HG02870 (cell line): ENCODE measurements around the gene MRLN.
"Not testable (repeated sequence)": the region's sequence is repeated elsewhere in the genome, so short reads cannot be mapped to it uniquely, and the experiment has no call there.

Experiments
- ATAC-seq: cut with Tn5 transposase; IDR thresholded peaks from one replicate; pipeline ENCODE4 v1.9.1; 2021; ENCODE audit warnings: mild to moderate bottlenecking, moderate library complexity; ENCODE audit not compliant: unreplicated experiment

Gene MRLN

GRCh38 chr10:59753267-59753666 is at the start of gene MRLN:
TSS of gene MRLN (minus strand) at chr10:59753455.
- no peak for ATAC-seq

- ATAC-seq, result no peak
Observed at GRCh38 chr10:59801171-59801570, 47.9 kb upstream of the MRLN start.

- ATAC-seq, result no peak
Observed at GRCh38 chr10:59799421-59799820, 46.2 kb upstream of the MRLN start.

- ATAC-seq, result no peak
Observed at GRCh38 chr10:59793919-59794318, 40.7 kb upstream of the MRLN start.

GRCh38 chr10:59792812-59793211 is 39.6 kb upstream of the MRLN start:
- no peak for ATAC-seq

- ATAC-seq, result no peak
Observed at GRCh38 chr10:59791601-59792000, 38.3 kb upstream of the MRLN start.

- ATAC-seq, result not testable (repeated sequence)
Observed at GRCh38 chr10:59790080-59790479, 36.8 kb upstream of the MRLN start.

- not testable (repeated sequence) for ATAC-seq
Observed at GRCh38 chr10:59788914-59789313, 35.7 kb upstream of the MRLN start.

GRCh38 chr10:59787032-59787431 is 33.8 kb upstream of the MRLN start:
- not testable (repeated sequence) for ATAC-seq

- not testable (repeated sequence) for ATAC-seq
Observed at GRCh38 chr10:59785476-59785875, 32.2 kb upstream of the MRLN start.

GRCh38 chr10:59781511-59781910 is 28.3 kb upstream of the MRLN start:
- no peak for ATAC-seq

- no peak for ATAC-seq
Observed at GRCh38 chr10:59779756-59780533, 26.7 kb upstream of the MRLN start.

GRCh38 chr10:59774451-59774850 is 21.2 kb upstream of the MRLN start:
- ATAC-seq, result no peak

- ATAC-seq, result no peak
Observed at GRCh38 chr10:59773088-59773487, 19.8 kb upstream of the MRLN start.

- ATAC-seq, result no peak
Observed at GRCh38 chr10:59771162-59771807, 18.0 kb upstream of the MRLN start.

GRCh38 chr10:59770689-59771088 is 17.4 kb upstream of the MRLN start:
- ATAC-seq, result no peak

GRCh38 chr10:59762505-59762904 is 9.2 kb upstream of the MRLN start:
- ATAC-seq, result no peak

GRCh38 chr10:59757966-59758365 is 4.7 kb upstream of the MRLN start:
- ATAC-seq, result no peak

- no peak for ATAC-seq
Observed at GRCh38 chr10:59754951-59755350, 1.7 kb upstream of the MRLN start.

GRCh38 chr10:59752278-59752940 is 846 bp downstream of the MRLN start:
- no peak for ATAC-seq

- no peak for ATAC-seq
Observed at GRCh38 chr10:59750155-59750945, 2.9 kb downstream of the MRLN start.
